NCI-H1930 (cell line): ENCODE measurements around the gene KDM3A.
"Not testable (repeated sequence)": the region's sequence is repeated elsewhere in the genome, so short reads cannot be mapped to it uniquely, and the experiment has no call there.

Experiments used
- DNase-seq, 2 experiments: peaks; one replicate each; lab custom pipeline; 2025; lab: John Stamatoyannopoulos, UW

The KDM3A gene

GRCh38 chr2:86480105-86480504 is 38.9 kb downstream of the KDM3A start:
- DNase-seq = no peak

- no peak for DNase-seq
These were observed 40.9 kb downstream of the KDM3A start for GRCh38 chr2:86482034-86482433.

- no peak for DNase-seq
These were observed 43.2 kb downstream of the KDM3A start for GRCh38 chr2:86484385-86484784.

DNA sequence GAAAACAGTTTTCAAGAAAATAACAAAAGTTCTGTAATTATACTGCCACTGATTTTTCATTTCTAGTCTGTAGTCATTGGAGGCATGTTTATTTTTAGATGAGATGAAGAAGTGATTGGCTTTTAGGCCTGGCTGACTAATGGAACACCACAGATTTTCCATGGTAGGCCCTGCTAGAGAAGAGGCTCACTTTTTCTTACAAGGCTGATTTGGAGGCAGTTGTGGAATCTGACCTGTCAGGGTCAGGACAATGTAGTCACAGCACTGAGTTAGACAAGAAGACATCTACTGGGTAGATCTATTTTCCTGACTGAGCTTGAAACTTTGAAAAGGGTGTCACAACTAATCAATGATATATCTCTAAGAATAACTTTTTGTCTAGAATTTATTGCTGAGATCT is 43.9 kb downstream of the KDM3A start:
- DNase-seq = no peak

DNA sequence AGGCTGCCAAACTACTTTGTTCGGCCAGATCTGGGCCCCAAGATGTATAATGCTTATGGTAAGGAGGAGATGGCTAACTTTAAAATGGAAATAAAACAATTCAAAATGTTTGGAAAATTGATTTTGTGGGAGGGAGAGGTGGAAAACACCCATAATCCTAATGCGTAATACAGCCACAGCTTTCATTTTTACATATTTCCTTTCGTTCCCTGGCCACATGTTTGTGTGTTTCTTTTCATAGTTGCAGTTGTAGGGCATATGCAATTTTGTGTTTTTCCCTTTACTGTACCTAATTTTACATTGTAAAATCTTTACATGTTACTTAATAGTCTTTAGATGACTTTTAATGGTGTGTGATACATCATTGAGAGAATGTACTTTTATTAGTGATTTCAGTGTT is 44.6 kb downstream of the KDM3A start:
- no peak for DNase-seq

GRCh38 chr2:86487062-86487461 is 45.9 kb downstream of the KDM3A start:
- no peak for DNase-seq

DNA sequence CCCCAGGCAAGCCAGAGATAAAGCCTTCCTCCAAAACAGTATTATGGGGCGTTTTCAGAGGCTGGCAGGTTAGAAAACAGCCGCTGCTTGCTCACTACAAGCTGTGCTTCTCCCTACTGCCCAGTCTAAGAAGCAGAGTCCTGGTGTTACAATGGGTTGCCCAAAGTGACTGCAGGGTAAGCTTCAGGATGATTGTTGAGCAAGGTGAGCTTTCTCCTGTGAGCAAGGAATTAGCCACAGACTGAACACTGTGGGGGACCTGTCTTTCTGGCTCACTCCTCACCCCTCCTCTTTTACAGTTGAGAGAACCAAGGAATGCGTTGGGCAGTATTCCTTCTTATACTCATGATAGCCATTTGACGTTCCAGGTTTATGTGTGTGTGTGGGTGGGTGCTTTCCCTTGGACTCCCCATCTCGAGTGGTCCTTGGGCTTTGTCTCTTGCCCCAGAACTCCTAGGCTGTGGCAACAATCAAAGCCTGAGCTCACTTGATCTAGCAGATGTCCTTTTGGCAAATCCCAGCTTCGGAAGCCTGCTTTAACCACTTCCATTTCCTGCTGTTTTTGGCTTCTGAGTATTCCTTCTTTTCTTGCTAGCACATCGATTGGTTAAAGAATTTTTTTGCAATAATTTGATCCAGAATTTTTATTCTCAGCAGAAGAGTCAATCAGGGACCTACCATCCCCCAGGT is 47.5 kb downstream of the KDM3A start:
- no peak for DNase-seq

GRCh38 chr2:86489542-86489941 is 48.4 kb downstream of the KDM3A start:
- DNase-seq = no peak

DNA sequence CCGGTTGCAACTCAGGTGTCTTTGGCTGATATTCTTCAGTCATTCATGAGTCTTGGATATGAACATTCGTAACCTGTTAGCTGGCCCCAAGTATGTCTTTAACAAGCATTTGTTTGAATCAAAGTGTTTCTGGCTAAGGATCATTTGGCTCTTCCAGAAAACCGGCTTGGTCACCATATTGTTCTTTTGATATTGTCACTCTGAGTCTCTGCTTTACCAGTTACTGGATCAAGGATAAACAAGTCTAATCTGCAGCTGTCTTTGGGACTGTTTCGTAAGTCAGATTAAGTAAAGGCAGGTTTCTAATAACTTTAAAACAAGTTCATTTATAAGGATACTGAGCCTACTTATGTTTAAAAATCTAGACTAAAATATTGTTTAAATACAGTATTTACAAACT is 49.1 kb downstream of the KDM3A start:
- DNase-seq = no peak

- no peak for DNase-seq
These were observed 49.9 kb downstream of the KDM3A start for GRCh38 chr2:86491088-86491487.

DNA sequence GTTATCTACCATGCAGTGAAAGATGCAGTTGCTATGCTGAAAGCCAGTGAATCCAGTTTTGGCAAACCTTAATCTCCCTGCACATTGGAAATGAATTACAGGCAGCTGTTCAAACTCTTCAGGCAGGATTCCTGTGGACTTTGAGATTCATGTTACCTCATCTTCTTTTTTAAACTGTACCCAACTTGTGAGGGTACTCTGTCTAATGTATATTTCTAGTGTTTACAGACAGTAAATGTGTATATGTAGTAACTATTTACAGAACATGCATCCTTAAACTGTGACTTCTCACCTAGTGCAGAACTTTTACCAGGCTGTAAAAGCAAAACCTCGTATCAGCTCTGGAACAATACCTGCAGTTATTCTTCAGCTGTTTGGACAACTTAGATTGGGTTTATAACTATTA is 50.9 kb downstream of the KDM3A start:
- no peak for DNase-seq

GRCh38 chr2:86496391-86496790 is 55.2 kb downstream of the KDM3A start:
- not testable (repeated sequence) for DNase-seq

DNA sequence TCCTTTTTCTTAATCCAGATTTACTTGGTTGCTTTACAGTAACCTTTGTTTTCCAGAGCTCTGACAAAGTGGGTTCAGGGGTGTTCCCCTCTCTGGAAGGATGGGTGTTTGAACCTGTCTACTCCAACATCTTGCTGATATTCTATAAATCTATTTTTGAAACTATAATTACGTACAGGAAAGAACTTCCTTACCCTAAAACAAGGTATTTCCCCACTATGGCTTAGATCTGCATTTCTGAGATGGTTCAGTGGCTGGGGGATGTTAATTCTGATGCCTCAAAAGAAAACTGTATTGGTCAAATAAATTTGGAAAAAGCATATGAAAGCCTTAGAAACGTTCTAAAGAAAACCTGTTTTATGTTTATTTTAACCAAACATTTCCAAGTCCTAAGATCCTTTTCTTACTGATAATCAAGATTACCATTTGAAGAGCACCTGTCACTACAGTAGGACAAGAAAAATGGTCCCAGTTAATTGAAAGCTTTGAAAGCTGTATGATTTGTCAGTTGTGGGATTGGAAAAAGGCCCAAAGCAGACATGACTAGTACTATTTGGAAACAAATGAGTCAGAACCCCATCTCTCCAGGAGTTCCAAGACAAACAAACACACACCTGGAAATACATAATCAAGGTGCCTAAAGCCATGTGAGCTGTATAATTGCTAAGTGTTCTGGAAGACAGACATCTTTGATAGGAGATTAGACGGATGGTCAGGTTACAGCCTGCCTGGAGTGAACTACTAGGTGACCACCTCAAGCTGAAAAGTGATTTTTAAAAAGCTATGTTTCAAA is 57.5 kb downstream of the KDM3A start:
- no peak for DNase-seq

- no peak for DNase-seq
These were observed 58.2 kb downstream of the KDM3A start for GRCh38 chr2:86499326-86499725.

DNA sequence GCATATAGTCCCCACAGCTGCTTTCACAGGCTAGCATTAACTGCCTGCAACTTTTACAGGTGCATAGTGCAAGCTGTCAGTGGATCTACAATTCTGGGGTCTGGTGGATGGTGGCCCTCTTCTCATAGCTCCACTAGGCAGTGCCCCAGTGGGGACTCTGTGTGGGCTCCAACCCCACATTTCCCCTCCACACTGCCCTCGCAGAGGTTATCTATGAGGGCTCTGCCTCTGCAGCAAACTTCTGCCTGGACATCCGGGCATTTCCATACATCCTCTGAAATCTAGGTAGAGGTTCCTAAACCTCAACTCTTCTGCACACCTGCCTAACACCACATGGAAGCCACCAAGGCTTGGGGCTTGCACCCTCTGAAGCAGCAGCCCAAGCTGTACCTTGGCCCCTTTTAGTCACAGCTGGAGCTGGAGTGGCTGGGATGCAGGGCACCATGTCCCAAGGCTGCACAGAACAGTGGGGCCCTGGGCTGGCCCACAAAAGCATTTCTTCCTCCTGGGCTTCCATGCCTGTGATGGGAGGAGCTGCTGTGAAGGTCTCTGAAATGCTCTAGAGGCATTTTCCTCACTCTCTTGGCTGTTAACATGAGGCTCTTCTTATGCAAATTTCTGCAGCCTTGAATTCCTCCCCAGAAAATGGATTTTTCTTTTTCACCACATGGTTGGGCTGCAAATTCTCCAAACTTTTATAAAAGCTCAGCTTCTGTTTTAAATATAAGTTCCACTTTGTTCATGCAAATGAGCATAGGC is 59.3 kb downstream of the KDM3A start:
- DNase-seq = no peak

GRCh38 chr2:86507600-86507999 is 66.4 kb downstream of the KDM3A start:
- DNase-seq = no peak

DNA sequence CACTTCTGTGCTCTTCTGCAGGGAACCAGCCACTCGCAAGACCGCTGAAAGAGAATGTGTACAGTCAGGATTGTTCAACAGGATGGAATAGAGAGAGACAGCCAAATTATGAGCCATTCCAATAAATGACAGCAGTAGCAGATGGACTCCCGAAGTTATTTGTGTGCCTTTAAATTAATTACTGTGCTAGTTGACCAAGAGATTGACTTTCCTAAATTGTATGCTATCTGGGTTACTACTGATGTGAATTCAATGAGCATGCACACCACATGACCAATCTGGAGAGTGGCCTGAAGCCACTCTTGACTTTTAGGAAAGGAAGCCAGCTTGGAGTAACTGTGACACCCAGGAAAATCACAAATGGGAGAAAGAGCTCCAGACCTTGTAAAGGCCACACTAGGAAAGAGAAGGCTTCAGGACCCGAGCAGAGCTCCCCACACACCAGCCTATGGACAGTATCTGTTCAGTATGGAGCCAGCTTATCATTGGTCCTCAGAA is 69.3 kb downstream of the KDM3A start:
- DNase-seq = no peak

- DNase-seq = no peak
These were observed 70.9 kb downstream of the KDM3A start for GRCh38 chr2:86512034-86512433.

GRCh38 chr2:86512892-86513291 is 71.7 kb downstream of the KDM3A start:
- DNase-seq = no peak

- no peak for DNase-seq
These were observed 72.9 kb downstream of the KDM3A start for GRCh38 chr2:86513948-86514660.

GRCh38 chr2:86518481-86518880 is 77.3 kb downstream of the KDM3A start:
- no peak for DNase-seq

GRCh38 chr2:86519349-86519748 is 78.2 kb downstream of the KDM3A start:
- DNase-seq = no peak
